Fibroblast of lung (primary cell): ENCODE measurements around the gene MGAT4A. TPM values are rescaled to one million over a fixed set of nuclear protein-coding genes. Genes with fewer than 3 reads are reported as not detected.

ENCODE experiments used
- DNase-seq, 2 donors: peaks; one replicate each; pipeline versions ENCODE4 v3.0.0 to v3.0.0-alpha.2; 2010; ENCODE audit warnings: low read depth in 2 of 2
- H2AFZ ChIP-seq: 2 replicates; pipeline ENCODE4 v1.5.1; 2012; ENCODE audit warnings: low read length, control low read depth, inconsistent platforms
- H3K27ac ChIP-seq: 2 replicates; pipeline ENCODE4 v1.5.1; 2011; ENCODE audit warnings: low read length, control low read depth; ENCODE audit not compliant: insufficient read depth
- H3K27me3 ChIP-seq: 2 replicates; pipeline ENCODE4 v1.5.1; 2011; ENCODE audit warnings: mild to moderate bottlenecking, low read length; ENCODE audit not compliant: control insufficient read depth, insufficient read depth
- H3K36me3 ChIP-seq: 2 replicates; pipeline ENCODE4 v1.5.1; 2011; ENCODE audit warnings: low read length; ENCODE audit not compliant: control insufficient read depth, insufficient read depth
- H3K4me1 ChIP-seq: 2 replicates; pipeline ENCODE4 v1.5.1; 2011; ENCODE audit warnings: low read length; ENCODE audit not compliant: control insufficient read depth, insufficient read depth; ENCODE audit errors: extremely low read depth
- H3K4me2 ChIP-seq: 2 replicates; pipeline ENCODE4 v1.5.1; 2011; ENCODE audit warnings: low read length, control low read depth; ENCODE audit not compliant: insufficient read depth; ENCODE audit errors: extremely low read depth
- H3K4me3 ChIP-seq, 4 experiments: fragments of 200-600 bp in 1 of 4; sonication (generic) in 1 of 4; replicated peaks in 1 of 4; 2 replicates each; pipeline ENCODE4 v1.5.1; 2011 to 2016; ENCODE audit warnings: low read length in 4 of 4, low read depth in 3 of 4, mild to moderate bottlenecking in 3 of 4, control low read depth in 2 of 4, inconsistent platforms in 1 of 4, mixed read lengths in 1 of 4; ENCODE audit not compliant: insufficient read depth in 1 of 4; ENCODE audit errors: control extremely low read depth in 1 of 4
- H3K79me2 ChIP-seq: 2 replicates; pipeline ENCODE4 v1.5.1; 2012; ENCODE audit warnings: mild to moderate bottlenecking, low read length, inconsistent platforms; ENCODE audit not compliant: control insufficient read depth, insufficient read depth
- H3K9ac ChIP-seq: 2 replicates; pipeline ENCODE4 v1.5.1; 2011; ENCODE audit warnings: mild to moderate bottlenecking, low read length, control low read depth; ENCODE audit not compliant: insufficient read depth
- H3K9me3 ChIP-seq: 2 replicates; pipeline ENCODE4 v1.5.1; 2012; ENCODE audit warnings: low read depth, low read length; ENCODE audit not compliant: control insufficient read depth, insufficient read depth
- H4K20me1 ChIP-seq: 2 replicates; pipeline ENCODE4 v1.5.1; 2011; ENCODE audit warnings: low read length; ENCODE audit not compliant: control insufficient read depth, insufficient read depth; ENCODE audit errors: extremely low read depth
- EZH2 ChIP-seq: IDR thresholded peaks from 2 replicates; pipeline ENCODE4 v1.5.1; 2012; ENCODE audit warnings: low read length, control low read depth, mild to moderate bottlenecking; ENCODE audit errors: missing control alignments
- polyA plus RNA-seq, 2 donors: library from polyadenylated mRNA; depleted of rRNA in 1 of 2; stranded (reverse) in 1 of 2; unstranded in 1 of 2; fragments of >200 nt; gene quantifications; 2 replicates each; pipeline ENCODE4 v1.2.1, GENCODE V29; 2011 to 2012; ENCODE audit warnings: missing spikeins in 1 of 2
- total RNA-seq: library from RNA; depleted of rRNA; stranded (reverse); fragments of >200 nt; gene quantifications from 2 replicates; pipeline ENCODE4 v1.2.1, GENCODE V29; 2014
- TF ChIP-seq, protein P1 (sequence below), 2 donors: IDR thresholded peaks in 1 of 2; conservative IDR thresholded peaks in 1 of 2; 1 replicate in 1 of 2; 2 replicates in 1 of 2; pipeline ENCODE4 v1.5.1; 2011 to 2012; ENCODE audit warnings: low read length in 2 of 2, control low read depth in 1 of 2, inconsistent platforms in 1 of 2, low read depth in 1 of 2, mild to moderate bottlenecking in 1 of 2

MGAT4A gene
- total and polyA plus RNA-seq, 2 donors (not counting 1 experiment from before 2014, with no cell fraction given), result 0.10 to 0.17 TPM

GRCh38 chr2:98761267-98761781 lies 30.4 kb upstream of the MGAT4A start:
- Histone ChIP-seq H3K79me2 (no peaks in the 10 kb centered on the region), H2AFZ (no peak overlapping the region), H3K27ac (no peak overlapping the region), H3K4me3 (no peak overlapping the region), H3K4me1 (no peaks in the 10 kb centered on the region), H4K20me1 (no peaks in the 10 kb centered on the region), H3K9ac (no peak overlapping the region), H3K36me3 (no peaks in the 10 kb centered on the region), H3K9me3 (no peaks in the 10 kb centered on the region), H3K27me3 (no peaks in the 10 kb centered on the region), H3K4me2 (no peak overlapping the region)
- TF ChIP-seq, protein P1, sequence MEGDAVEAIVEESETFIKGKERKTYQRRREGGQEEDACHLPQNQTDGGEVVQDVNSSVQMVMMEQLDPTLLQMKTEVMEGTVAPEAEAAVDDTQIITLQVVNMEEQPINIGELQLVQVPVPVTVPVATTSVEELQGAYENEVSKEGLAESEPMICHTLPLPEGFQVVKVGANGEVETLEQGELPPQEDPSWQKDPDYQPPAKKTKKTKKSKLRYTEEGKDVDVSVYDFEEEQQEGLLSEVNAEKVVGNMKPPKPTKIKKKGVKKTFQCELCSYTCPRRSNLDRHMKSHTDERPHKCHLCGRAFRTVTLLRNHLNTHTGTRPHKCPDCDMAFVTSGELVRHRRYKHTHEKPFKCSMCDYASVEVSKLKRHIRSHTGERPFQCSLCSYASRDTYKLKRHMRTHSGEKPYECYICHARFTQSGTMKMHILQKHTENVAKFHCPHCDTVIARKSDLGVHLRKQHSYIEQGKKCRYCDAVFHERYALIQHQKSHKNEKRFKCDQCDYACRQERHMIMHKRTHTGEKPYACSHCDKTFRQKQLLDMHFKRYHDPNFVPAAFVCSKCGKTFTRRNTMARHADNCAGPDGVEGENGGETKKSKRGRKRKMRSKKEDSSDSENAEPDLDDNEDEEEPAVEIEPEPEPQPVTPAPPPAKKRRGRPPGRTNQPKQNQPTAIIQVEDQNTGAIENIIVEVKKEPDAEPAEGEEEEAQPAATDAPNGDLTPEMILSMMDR (conservative IDR thresholded peaks at IDR 0.05 in 1 of 2, IDR thresholded peaks at IDR 0.05 in 1 of 2; ENCODE audit: low read depth in 1 of 2, low read length in 2 of 2), result no peak
- no peak for TF ChIP-seq EZH2
- no peak for DNase-seq

GRCh38 chr2:98759827-98760625 lies 29.1 kb upstream of the MGAT4A start:
- no peaks in the 10 kb centered on the region for H3K9me3 ChIP-seq
- H3K27me3 ChIP-seq, result no peaks in the 10 kb centered on the region
- H2AFZ ChIP-seq, result no peak overlapping the region
- TF ChIP-seq, protein P1 (conservative IDR thresholded peaks at IDR 0.05 in 1 of 2, IDR thresholded peaks at IDR 0.05 in 1 of 2; ENCODE audit: low read depth in 1 of 2, low read length in 2 of 2), result no peak
- TF ChIP-seq EZH2, result no peak
- H3K4me1 ChIP-seq, result no peaks in the 10 kb centered on the region
- no peak overlapping the region for H3K4me3 ChIP-seq
- no peaks in the 10 kb centered on the region for H4K20me1 ChIP-seq
- no peaks in the 10 kb centered on the region for H3K79me2 ChIP-seq
- H3K9ac ChIP-seq, result no peak overlapping the region
- H3K27ac ChIP-seq, result no peak overlapping the region
- no peak overlapping the region for H3K4me2 ChIP-seq
- DNase-seq, result no peak
- H3K36me3 ChIP-seq, result no peaks in the 10 kb centered on the region

DNA sequence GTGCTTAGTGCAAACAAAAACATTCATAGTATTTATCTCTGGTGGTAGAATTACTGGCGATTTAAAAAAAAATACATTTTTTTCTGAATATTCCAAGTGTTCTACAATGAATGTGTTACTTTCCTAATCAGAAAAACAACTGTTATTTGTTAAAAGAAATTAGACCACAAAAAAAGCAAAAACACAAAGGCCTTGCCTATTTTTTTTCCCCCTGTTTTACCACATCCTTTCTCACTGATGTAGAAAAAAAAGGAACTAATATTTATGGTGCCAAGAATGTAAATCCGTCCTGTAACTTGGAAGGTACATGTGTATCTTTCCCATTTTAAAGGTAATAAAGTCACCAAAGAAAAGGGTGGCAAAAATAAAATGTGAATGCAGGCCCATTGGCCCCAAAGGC lies 28.4 kb upstream of the MGAT4A start:
- no peaks in the 10 kb centered on the region for H3K27me3 ChIP-seq
- H4K20me1 ChIP-seq, result no peaks in the 10 kb centered on the region
- no peak overlapping the region for H3K9ac ChIP-seq
- no peak overlapping the region for H3K4me2 ChIP-seq
- no peaks in the 10 kb centered on the region for H3K79me2 ChIP-seq
- no peaks in the 10 kb centered on the region for H3K36me3 ChIP-seq
- DNase-seq, result no peak
- no peaks in the 10 kb centered on the region for H3K4me1 ChIP-seq
- no peak overlapping the region for H3K27ac ChIP-seq
- H3K4me3 ChIP-seq, result no peak overlapping the region
- H3K9me3 ChIP-seq, result no peaks in the 10 kb centered on the region
- H2AFZ ChIP-seq, result no peak overlapping the region
- TF ChIP-seq, protein P1 (conservative IDR thresholded peaks at IDR 0.05 in 1 of 2, IDR thresholded peaks at IDR 0.05 in 1 of 2; ENCODE audit: low read depth in 1 of 2, low read length in 2 of 2), result no peak
